ENCODE measurements around the gene PANK2.

DNA sequence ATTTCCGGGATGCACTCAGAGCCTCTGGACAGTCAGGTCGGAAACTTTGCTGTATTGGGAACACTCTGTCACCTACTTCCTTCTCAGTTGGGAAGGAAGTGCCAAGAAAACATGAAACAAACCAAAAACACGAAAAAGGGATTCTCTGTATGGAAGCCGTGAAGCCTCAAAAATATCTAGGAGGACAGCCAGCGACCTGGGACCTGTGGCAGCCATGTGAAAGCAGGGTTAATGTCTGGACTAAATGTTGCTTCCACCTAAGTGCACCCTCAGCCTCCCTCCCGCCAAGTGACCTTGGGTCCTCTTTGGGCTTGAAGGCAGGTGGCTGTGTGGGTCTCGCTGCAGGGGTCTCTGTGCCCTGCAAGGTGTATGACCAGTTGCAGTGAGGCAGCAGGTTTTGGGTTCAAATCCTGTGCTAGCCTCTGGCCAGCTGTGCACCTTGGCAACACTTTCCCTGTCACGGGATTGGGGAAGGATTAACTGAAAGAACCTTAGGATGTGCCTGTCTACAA is 41.7 kb upstream of the PANK2 start:
- TF ChIP-seq, protein P1, sequence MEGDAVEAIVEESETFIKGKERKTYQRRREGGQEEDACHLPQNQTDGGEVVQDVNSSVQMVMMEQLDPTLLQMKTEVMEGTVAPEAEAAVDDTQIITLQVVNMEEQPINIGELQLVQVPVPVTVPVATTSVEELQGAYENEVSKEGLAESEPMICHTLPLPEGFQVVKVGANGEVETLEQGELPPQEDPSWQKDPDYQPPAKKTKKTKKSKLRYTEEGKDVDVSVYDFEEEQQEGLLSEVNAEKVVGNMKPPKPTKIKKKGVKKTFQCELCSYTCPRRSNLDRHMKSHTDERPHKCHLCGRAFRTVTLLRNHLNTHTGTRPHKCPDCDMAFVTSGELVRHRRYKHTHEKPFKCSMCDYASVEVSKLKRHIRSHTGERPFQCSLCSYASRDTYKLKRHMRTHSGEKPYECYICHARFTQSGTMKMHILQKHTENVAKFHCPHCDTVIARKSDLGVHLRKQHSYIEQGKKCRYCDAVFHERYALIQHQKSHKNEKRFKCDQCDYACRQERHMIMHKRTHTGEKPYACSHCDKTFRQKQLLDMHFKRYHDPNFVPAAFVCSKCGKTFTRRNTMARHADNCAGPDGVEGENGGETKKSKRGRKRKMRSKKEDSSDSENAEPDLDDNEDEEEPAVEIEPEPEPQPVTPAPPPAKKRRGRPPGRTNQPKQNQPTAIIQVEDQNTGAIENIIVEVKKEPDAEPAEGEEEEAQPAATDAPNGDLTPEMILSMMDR (IDR thresholded peaks at IDR 0.05) = no peak
- TF ChIP-seq POLR2AphosphoS5 (IDR thresholded peaks at IDR 0.05; ENCODE audit: insufficient read depth in 1 of 2, low read depth in 1 of 2) = no peak
